GM12864 (cell line): Measurements from ENCODE around the gene FKBP10.

ENCODE experiments used
- DNase-seq: peaks from one replicate; pipeline ENCODE4 v3.0.0-alpha.2; 2011; ENCODE audit warnings: low read depth
- H3K4me3 ChIP-seq: 2 replicates; pipeline ENCODE4 v1.5.1; 2011; ENCODE audit warnings: mild to moderate bottlenecking, low read depth, low read length, control low read depth
- CTCF ChIP-seq: IDR thresholded peaks from 2 replicates; pipeline ENCODE4 v1.5.1; 2011; ENCODE audit warnings: low read depth, mild to moderate bottlenecking, moderate library complexity, low read length, control low read depth, inconsistent platforms; ENCODE audit errors: missing control alignments

Gene FKBP10

DNA sequence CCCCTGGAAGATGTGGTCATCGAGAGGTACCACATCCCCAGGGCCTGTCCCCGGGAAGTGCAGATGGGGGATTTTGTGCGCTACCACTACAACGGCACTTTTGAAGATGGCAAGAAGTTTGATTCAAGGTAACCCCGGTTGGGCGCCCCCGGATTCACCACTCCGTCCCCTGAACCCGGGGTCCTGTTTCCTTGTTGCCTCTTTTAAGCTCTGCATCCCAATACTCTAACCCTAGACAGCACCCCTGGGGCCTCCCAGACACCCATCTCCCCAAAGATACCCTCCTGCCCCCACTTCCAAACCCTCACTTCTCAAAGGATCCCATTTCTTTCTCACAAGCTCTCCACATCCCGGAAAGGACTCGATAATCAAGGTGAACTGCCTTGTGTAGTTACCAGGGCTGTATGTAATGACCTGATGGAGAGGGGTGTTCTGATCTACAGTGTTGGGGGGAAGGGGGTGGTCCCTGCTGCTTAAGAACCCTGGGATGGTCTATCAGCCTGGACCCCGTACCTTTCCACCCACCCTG lies 412 bp downstream of the FKBP10 start:
- no peak for DNase-seq
- H3K4me3 ChIP-seq: no peak overlapping the region; the same call in 1 of the 2 replicates
- TF ChIP-seq CTCF: no peak

DNA sequence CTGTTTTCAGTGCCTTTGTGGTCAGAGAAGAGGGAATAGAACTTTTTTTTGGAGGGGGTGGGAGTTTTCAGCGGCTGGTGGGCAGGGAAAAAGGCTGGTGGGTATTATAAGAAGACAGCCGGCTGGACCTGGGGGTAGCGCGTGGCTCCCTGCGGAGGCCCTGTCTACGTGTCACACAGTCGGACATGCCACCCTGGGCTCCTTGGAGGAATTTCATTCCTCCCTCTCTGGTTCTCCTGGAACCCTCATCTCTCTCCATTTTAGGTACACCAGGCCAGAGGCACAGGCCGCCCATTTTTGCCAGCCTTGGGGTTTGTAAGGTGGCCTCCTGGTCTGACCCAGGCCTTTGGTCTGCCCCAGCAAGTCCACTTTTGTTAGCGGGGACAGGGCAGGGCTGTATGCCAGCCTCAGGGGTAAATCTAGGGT lies 908 bp downstream of the FKBP10 start:
- no peak for DNase-seq
- no peak overlapping the region for H3K4me3 ChIP-seq
- TF ChIP-seq CTCF: no peak

- TF ChIP-seq CTCF: no peak
- no peak for DNase-seq
- H3K4me3 ChIP-seq: no peak overlapping the region
Measured at GRCh38 chr17:41814195-41814594, 1.4 kb downstream of the FKBP10 start.

GRCh38 chr17:41816637-41817320 lies 4.0 kb downstream of the FKBP10 start:
- no peak overlapping the region for H3K4me3 ChIP-seq
- TF ChIP-seq CTCF: no peak
- no peak for DNase-seq

- TF ChIP-seq CTCF: no peak
- DNase-seq: no peak
- no peak overlapping the region for H3K4me3 ChIP-seq
Measured at GRCh38 chr17:41818024-41818423, 5.2 kb downstream of the FKBP10 start.

DNA sequence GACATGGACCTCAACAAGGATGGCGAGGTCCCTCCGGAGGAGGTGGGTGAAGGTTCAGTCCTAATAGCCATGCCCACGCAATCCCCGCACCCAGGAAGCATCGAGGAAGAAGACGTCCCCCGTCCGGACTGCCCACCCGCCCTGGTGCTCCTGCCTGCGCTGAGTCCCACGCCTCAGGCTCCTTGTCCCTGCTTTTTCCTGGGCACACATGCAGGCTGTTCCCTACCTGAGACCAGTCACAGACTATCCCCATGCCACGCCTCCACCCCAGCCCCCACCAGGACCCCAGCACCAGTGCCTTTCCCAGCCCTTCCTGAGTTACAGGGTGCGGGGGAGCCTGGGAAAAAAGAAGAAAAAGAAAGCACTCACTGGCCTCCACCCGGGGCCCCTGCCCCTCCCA lies 9.0 kb downstream of the FKBP10 start:
- H3K4me3 ChIP-seq: no peak overlapping the region
- no peak for DNase-seq
- TF ChIP-seq CTCF: no peak
